Thyroid gland (tissue), 4 donors: ENCODE data around the gene VPS8. TPM values are rescaled to one million over a fixed set of nuclear protein-coding genes. Genes with fewer than 3 reads are reported as not detected.
"Not testable (repeated sequence)": the region's sequence is repeated elsewhere in the genome, so short reads cannot be mapped to it uniquely, and the experiment has no call there.

Source experiments
- DNase-seq, 2 donors: peaks; one replicate each; pipeline ENCODE4 v3.0.0-alpha.2; 2019
- H3K27ac ChIP-seq, 3 donors: fragments of 200-600 bp; sonication (generic); 1 replicate in 2 of 3; 2 replicates in 1 of 3; pipeline ENCODE4 v1.5.1; 2016 to 2019; ENCODE audit warnings: mild to moderate bottlenecking in 1 of 3, moderate library complexity in 1 of 3
- H3K27me3 ChIP-seq: fragments of 200-600 bp; sonication (generic); one replicate; pipeline ENCODE4 v1.5.1; 2019
- H3K36me3 ChIP-seq, 2 donors: fragments of 200-600 bp; sonication (generic); one replicate each; pipeline ENCODE4 v1.5.1; 2016 to 2019
- H3K4me1 ChIP-seq, 2 donors: fragments of 200-600 bp; sonication (generic); one replicate each; pipeline ENCODE4 v1.5.1; 2017 to 2019
- H3K4me3 ChIP-seq, 3 donors: fragments of 200-600 bp; sonication (generic); replicated peaks in 1 of 3; 1 replicate in 2 of 3; 2 replicates in 1 of 3; pipeline ENCODE4 v1.5.1; 2016; ENCODE audit warnings: mild to moderate bottlenecking in 1 of 3
- H3K9me3 ChIP-seq: fragments of 200-600 bp; sonication (generic); one replicate; pipeline ENCODE4 v1.5.1; 2017
- CTCF ChIP-seq, 6 experiments: fragments of 200-600 bp in 3 of 6; fragments of 450-650 bp in 3 of 6; sonication (generic) in 3 of 6; IDR thresholded peaks; one replicate each; pipeline ENCODE4 v1.5.1; 2016 to 2019; ENCODE audit warnings: antibody characterized with exemption in 6 of 6, mild to moderate bottlenecking in 2 of 6, inconsistent platforms in 1 of 6, moderate library complexity in 1 of 6
- POLR2A ChIP-seq, 2 donors: fragments of 450-650 bp; IDR thresholded peaks; one replicate each; pipeline ENCODE4 v1.6.1; 2017; ENCODE audit warnings: antibody characterized with exemption in 2 of 2, mild to moderate bottlenecking in 2 of 2, moderate library complexity in 1 of 2
- WGBS, 2 donors: methylation state at CpG; one replicate each; pipeline ENCODE4 v1.1.5; 2017; 5-methylcytosine and 5-hydroxymethylcytosine counted together
- intact Hi-C: fragments of 100-400 bp; cut with DNase I; formaldehyde crosslinking; loops from one replicate; pipeline ENCODE4 v1.15.1; 2023
- total RNA-seq, 4 donors: library from RNA; depleted of rRNA; stranded (reverse); fragments of >200 nt; gene quantifications; one replicate each; pipeline ENCODE4 v1.2.3, GENCODE V29; 2016

The VPS8 gene
- total RNA-seq, 4 donors from 2014 or later: 85.6 to 171 (median 103) TPM

- Histone ChIP-seq H3K4me3 (no peak overlapping the region), H3K4me1 (no peaks in the 10 kb centered on the region), H3K27me3 (no peaks in the 10 kb centered on the region), H3K9me3 (no peaks in the 10 kb centered on the region), H3K36me3 (peaks cover 0 to 8% of the 10 kb centered on the region in 2 donors), H3K27ac (no peak overlapping the region)
- intact Hi-C loops: no loop called here
- 94% methylated on average over 3 of the region's 3 CpGs for WGBS, 2 donors
- no peak for DNase-seq
- TF ChIP-seq POLR2A (IDR thresholded peaks at IDR 0.05) (no peak), CTCF (IDR thresholded peaks at IDR 0.05) (no peak)
Observed at GRCh38 chr3:184946917-184947316, 135.0 kb downstream of the VPS8 start.

- Histone ChIP-seq H3K4me1 (no peaks in the 10 kb centered on the region), H3K9me3 (no peaks in the 10 kb centered on the region), H3K36me3 (no peaks in the 10 kb centered on the region), H3K4me3 (no peak overlapping the region), H3K27ac (no peak overlapping the region), H3K27me3 (no peaks in the 10 kb centered on the region)
- WGBS, 2 donors: 97 to 99% methylated on average over 4 of the region's 4 CpGs
- intact Hi-C loops: no loop called here
- TF ChIP-seq POLR2A (IDR thresholded peaks at IDR 0.05) (no peak), CTCF (IDR thresholded peaks at IDR 0.05) (no peak)
- no peak for DNase-seq
Observed at GRCh38 chr3:184949251-184949965, 137.4 kb downstream of the VPS8 start.

GRCh38 chr3:184950816-184951215, 138.8 kb downstream of the VPS8 start:
- H3K9me3 ChIP-seq, H3K4me3 ChIP-seq, H3K36me3 ChIP-seq, H3K4me1 ChIP-seq, H3K27ac ChIP-seq, DNase-seq, intact Hi-C loops, H3K27me3 ChIP-seq: not testable (repeated sequence)
- WGBS, 2 donors: 96 to 100% methylated on average over 1 of the region's 1 CpG

- 97 to 99% methylated on average over 3 of the region's 3 CpGs for WGBS, 2 donors
Observed at GRCh38 chr3:184952671-184953070, 140.7 kb downstream of the VPS8 start.

GRCh38 chr3:184953401-184953800, 141.4 kb downstream of the VPS8 start:
- Histone ChIP-seq H3K36me3 (peaks cover 0 to 3% of the 10 kb centered on the region in 2 donors), H3K9me3 (no peaks in the 10 kb centered on the region), H3K27ac (no peak overlapping the region), H3K27me3 (no peaks in the 10 kb centered on the region), H3K4me3 (no peak overlapping the region), H3K4me1 (no peaks in the 10 kb centered on the region)
- TF ChIP-seq POLR2A (IDR thresholded peaks at IDR 0.05) (no peak), CTCF (IDR thresholded peaks at IDR 0.05) (no peak)
- intact Hi-C loops: no loop called here
- DNase-seq: no peak
- 66 to 76% methylated on average over 2 of the region's 2 CpGs for WGBS, 2 donors

More at GRCh38 chr3:184952671-184953070, 140.7 kb downstream of the VPS8 start:
- TF ChIP-seq POLR2A (IDR thresholded peaks at IDR 0.05) (no peak), CTCF (IDR thresholded peaks at IDR 0.05) (no peak)
- no peaks in the 10 kb centered on the region for H3K4me1 ChIP-seq
- no peak for DNase-seq
- no peaks in the 10 kb centered on the region for H3K27me3 ChIP-seq
- no peaks in the 10 kb centered on the region for H3K36me3 ChIP-seq
- H3K9me3 ChIP-seq: no peaks in the 10 kb centered on the region
- intact Hi-C loops: no loop called here
- no peak overlapping the region for H3K4me3 ChIP-seq
- H3K27ac ChIP-seq: no peak overlapping the region
